GM12878 (cell line): ENCODE data around the gene TMEM14A. TPM values are rescaled to one million over a fixed set of nuclear protein-coding genes. Genes with fewer than 3 reads are reported as not detected.

Experiments used
- ATAC-seq: fragments of 200-7000 bp; cut with Tn5 transposase; 3 replicates; pipeline ENCODE4 v1.9.1; 2020; ENCODE audit warnings: mild to moderate bottlenecking, moderate library complexity
- BruUV-seq: library from RNA; stranded (reverse); fragments of 400-500 nt; replicated peaks from 2 replicates; lab custom pipeline; 2021; lab: Mats Ljungman, UMichigan
- CTCF ChIA-PET: fragments of 300-600 bp; sonication (Branson Sonifier 250); formaldehyde crosslinking; extraction: SDS; loops from one replicate; lab custom pipeline; 2021; ENCODE audit warnings: inconsistent platforms; lab: Yijun Ruan, JAX
- POLR2A ChIA-PET: fragments of 350-600 bp; formaldehyde crosslinking; extraction: SDS; loops from one replicate; lab custom pipeline; 2021; ENCODE audit warnings: inconsistent platforms; lab: Charles Lee
- RAD21 ChIA-PET: fragments of 300-600 bp; sonication (Branson Sonifier 250); formaldehyde crosslinking; loops from one replicate; lab custom pipeline; 2023; ENCODE audit warnings: antibody characterized with exemption; ENCODE audit not compliant: unreplicated experiment; lab: Charles Lee
- SMC1A ChIA-PET: fragments of 300-600 bp; sonication (Branson Sonifier 250); formaldehyde crosslinking; loops from one replicate; lab custom pipeline; 2023; ENCODE audit not compliant: unreplicated experiment, uncharacterized antibody; lab: Charles Lee
- DNase-seq: peaks from one replicate; pipeline ENCODE4 v3.0.0-alpha.2; 2011; ENCODE audit warnings: low read depth, low spot score
- FAIRE-seq: peaks from 3 replicates; lab custom pipeline; 2011; peaks lifted over from hg19 to GRCh38; lab: Jason Lieb, UNC
- H2AFZ ChIP-seq: 2 replicates; pipeline ENCODE4 v1.6.0; 2011; ENCODE audit warnings: low read depth, low read length, control low read depth; ENCODE audit not compliant: control insufficient read depth
- H3K27ac ChIP-seq: 2 replicates; pipeline ENCODE4 v1.5.1; 2011; ENCODE audit warnings: control low read depth; ENCODE audit not compliant: control insufficient read depth, insufficient read depth
- H3K27me3 ChIP-seq, 2 experiments: replicated peaks in 1 of 2; 2 replicates each; pipeline versions ENCODE4 v1.6.0 to v1.6.1; 2011; ENCODE audit warnings: low read length in 1 of 2; ENCODE audit not compliant: control insufficient read depth in 2 of 2, insufficient read depth in 2 of 2
- H3K36me3 ChIP-seq, 2 experiments: 2 replicates each; pipeline ENCODE4 v1.5.1; 2011; ENCODE audit warnings: low read length in 1 of 2; ENCODE audit not compliant: control insufficient read depth in 2 of 2, insufficient read depth in 2 of 2
- H3K4me1 ChIP-seq: 2 replicates; pipeline ENCODE4 v1.6.1; 2011; ENCODE audit warnings: mild to moderate bottlenecking, low read length, moderate library complexity, mixed read lengths; ENCODE audit not compliant: control insufficient read depth, insufficient read depth
- H3K4me2 ChIP-seq: 2 replicates; pipeline ENCODE4 v1.6.0; 2011; ENCODE audit warnings: control low read depth; ENCODE audit not compliant: control insufficient read depth, insufficient read depth
- H3K4me3 ChIP-seq: fragments of 200-600 bp; sonication (generic); 2 replicates; pipeline ENCODE4 v1.5.1; 2016
- H3K79me2 ChIP-seq: 2 replicates; pipeline ENCODE4 v1.6.0; 2011; ENCODE audit warnings: low read length; ENCODE audit not compliant: control insufficient read depth, insufficient read depth
- H3K9ac ChIP-seq: 2 replicates; pipeline ENCODE4 v1.8.0; 2011; ENCODE audit warnings: low read length, control low read depth, mixed read lengths; ENCODE audit not compliant: control insufficient read depth, insufficient read depth
- H3K9me3 ChIP-seq: replicated peaks from 3 replicates; pipeline ENCODE4 v1.5.1; 2011; ENCODE audit warnings: mild to moderate bottlenecking, low read length; ENCODE audit not compliant: control insufficient read depth, insufficient read depth
- H4K20me1 ChIP-seq: 2 replicates; pipeline ENCODE4 v1.6.0; 2011; ENCODE audit not compliant: control insufficient read depth, insufficient read depth
- FOS ChIP-seq: IDR thresholded peaks from 3 replicates; pipeline ENCODE4 v1.6.1; 2011; ENCODE audit warnings: borderline replicate concordance; ENCODE audit not compliant: insufficient read length; ENCODE audit errors: extremely low read depth
- HDAC6 ChIP-seq: fragments of 200-600 bp; sonication (generic); IDR thresholded peaks from one replicate; pipeline ENCODE4 v1.8.0; 2017; ENCODE audit warnings: antibody characterized with exemption; ENCODE audit not compliant: unreplicated experiment
- HSF1 ChIP-seq: fragments of 150-350 bp; IDR thresholded peaks from 2 replicates; pipeline ENCODE4 v1.6.1; 2014; ENCODE audit warnings: mild to moderate bottlenecking, low read depth, low read length
- MYB ChIP-seq: fragments of 150-350 bp; IDR thresholded peaks from 2 replicates; pipeline ENCODE4 v1.6.1; 2014; ENCODE audit warnings: mild to moderate bottlenecking, low read depth, low read length, borderline replicate concordance
- SMARCA5 ChIP-seq: fragments of 450-650 bp; IDR thresholded peaks from 2 replicates; pipeline ENCODE4 v1.6.1; 2017; ENCODE audit warnings: mild to moderate bottlenecking
- WGBS: methylation state at CpG from one replicate; pipeline ENCODE4 v1.1.6; 2016; ENCODE audit warnings: low lambda C conversion rate; ENCODE audit not compliant: insufficient replicate concordance, insufficient coverage; ENCODE audit errors: missing lambda C conversion rate; 5-methylcytosine and 5-hydroxymethylcytosine counted together
- in situ Hi-C: fragments of 300-500 bp; cut with MboI; formaldehyde crosslinking; loops from 9 replicates; pipeline ENCODE4 v1.14.3; 2018; ENCODE audit warnings: mixed read lengths
- intact Hi-C: fragments of 100-400 bp; cut with micrococcal nuclease; formaldehyde crosslinking; loops from one replicate; pipeline ENCODE4 v1.14.2; 2022; ENCODE audit not compliant: unreplicated experiment
- polyA plus RNA-seq, 11 experiments: library from polyadenylated mRNA; depleted of rRNA in 4 of 11; unstranded in 6 of 11; stranded (reverse) in 5 of 11; fragments of >200 nt; fragmentation: Nextera tagmentation in 4 of 11; fragmentation: Illumina TruSeq in 1 of 11; extraction: Ambion mirVana in 4 of 11; extraction: Trizol in 1 of 11; gene quantifications; 1 replicate in 1 of 11; 2 replicates in 10 of 11; pipeline versions ENCODE4 v1.2.1 to v1.2.3, GENCODE V29; 2011 to 2016; ENCODE audit warnings: inconsistent platforms in 2 of 11, missing spikeins in 2 of 11, low read depth in 1 of 11
- total RNA-seq, 4 experiments: library from RNA; depleted of rRNA in 3 of 4; stranded (reverse); fragments of >200 nt in 3 of 4; fragmentation: Illumina TruSeq in 1 of 4; extraction: Trizol in 1 of 4; gene quantifications; 2 replicates each; pipeline versions ENCODE4 v1.2.1 to v1.2.3, GENCODE V29; 2013 to 2021

The TMEM14A gene
- total and polyA plus RNA-seq, 10 of the 15 experiments (the other 5 are each of a cell fraction or from before 2014, with no cell fraction given): 15.6 to 143 (median 33.1) TPM

- TF ChIP-seq HSF1 (no peak), MYB (no peak)
Observed at GRCh38 chr6:52632011-52632410, 38.9 kb upstream of the TMEM14A start (continued).

- ChIA-PET POLR2A (no interaction called here), RAD21 (no interaction called here), CTCF (interaction anchor here (0.6 to 3.8 kb wide), 5 partner anchors 18 to 219 kb away, joined by 3 to 22 read pairs (median 3); no protein-coding TSS in a partner anchor), SMC1A (interaction anchor here (0.7 to 2.2 kb wide), 4 partner anchors 18 to 218 kb away, joined by 3 to 7 read pairs (median 4); no protein-coding TSS in a partner anchor)
- no peaks in the 10 kb centered on the region for H3K79me2 ChIP-seq
- no peaks in the 10 kb centered on the region for H3K36me3 ChIP-seq
- no peak overlapping the region for H2AFZ ChIP-seq
- H3K9me3 ChIP-seq: no peaks in the 10 kb centered on the region
- H4K20me1 ChIP-seq: no peaks in the 10 kb centered on the region
- WGBS: 67% methylated on average over 3 of the region's 3 CpGs
- in situ Hi-C loops (no loop called here), intact Hi-C loops (no loop called here)
- no peak overlapping the region for H3K4me3 ChIP-seq
- no peak for ATAC-seq
- FAIRE-seq: no peak
- DNase-seq: no peak
- no peaks in the 10 kb centered on the region for H3K4me1 ChIP-seq
- no peaks in the 10 kb centered on the region for H3K27me3 ChIP-seq
- no peak overlapping the region for H3K9ac ChIP-seq
- no TSS peak for BruUV-seq
- no peak overlapping the region for H3K27ac ChIP-seq
- TF ChIP-seq SMARCA5: no peak
- no peak for TF ChIP-seq FOS
- TF ChIP-seq HDAC6: no peak
- no peak overlapping the region for H3K4me2 ChIP-seq
Observed at GRCh38 chr6:52634211-52634610, 36.7 kb upstream of the TMEM14A start.
